Panc1 (cell line): ENCODE data around the gene CALHM3. TPM values are rescaled to one million over a fixed set of nuclear protein-coding genes. Genes with fewer than 3 reads are reported as not detected.
"Not testable (repeated sequence)": the region's sequence is repeated elsewhere in the genome, so short reads cannot be mapped to it uniquely, and the experiment has no call there.

Experiments
- ATAC-seq: fragments of 200-7000 bp; cut with Tn5 transposase; 2 replicates; pipeline ENCODE4 v1.9.1; 2020; ENCODE audit warnings: mild to moderate bottlenecking, moderate library complexity
- BruUV-seq: library from RNA; stranded (reverse); fragments of 400-500 nt; replicated peaks from 2 replicates; lab custom pipeline; 2021; lab: Mats Ljungman, UMichigan
- CTCF ChIA-PET: fragments of 300-600 bp; sonication (Branson Sonifier 250); formaldehyde crosslinking; loops from one replicate; lab custom pipeline; 2022; ENCODE audit warnings: antibody characterized with exemption; lab: Charles Lee
- POLR2A ChIA-PET: fragments of 300-600 bp; sonication (Branson Sonifier 250); formaldehyde crosslinking; loops from one replicate; lab custom pipeline; 2022; ENCODE audit warnings: antibody characterized with exemption; lab: Charles Lee
- DNase-seq: peaks from one replicate; pipeline ENCODE4 v3.0.0-alpha.2; 2010; ENCODE audit warnings: low read depth, low spot score
- H3K27ac ChIP-seq: 2 replicates; pipeline ENCODE4 v1.5.1; 2011; ENCODE audit warnings: mild to moderate bottlenecking, low read length, inconsistent platforms
- H3K27me3 ChIP-seq: fragments of 200-500 bp; sonication (Bioruptor generic); 2 replicates; pipeline ENCODE4 v1.6.0; 2014; ENCODE audit warnings: low read length, inconsistent platforms; ENCODE audit not compliant: control insufficient read depth, insufficient read depth
- H3K36me3 ChIP-seq: fragments of 200-500 bp; sonication (Bioruptor generic); 2 replicates; pipeline ENCODE4 v1.5.1; 2014; ENCODE audit warnings: inconsistent platforms, mild to moderate bottlenecking, low read length, moderate library complexity; ENCODE audit not compliant: control insufficient read depth, insufficient read depth
- H3K4me1 ChIP-seq: 2 replicates; pipeline ENCODE4 v1.5.1; 2011; ENCODE audit warnings: inconsistent platforms, mild to moderate bottlenecking, low read length, moderate library complexity; ENCODE audit not compliant: control insufficient read depth, insufficient read depth
- H3K4me3 ChIP-seq, 2 experiments: 2 replicates each; pipeline ENCODE4 v1.5.1; 2011 to 2012; ENCODE audit warnings: low read depth in 2 of 2, low read length in 2 of 2, mild to moderate bottlenecking in 2 of 2, inconsistent platforms in 1 of 2, moderate library complexity in 1 of 2
- H3K9me3 ChIP-seq: fragments of 200-500 bp; sonication (Bioruptor generic); 2 replicates; pipeline ENCODE4 v1.5.1; 2014; ENCODE audit warnings: low read depth, mild to moderate bottlenecking, inconsistent platforms, low read length, moderate library complexity; ENCODE audit not compliant: control insufficient read depth, insufficient read depth
- CTCF ChIP-seq: fragments of 450-650 bp; IDR thresholded peaks from 2 replicates; pipeline ENCODE4 v1.5.1; 2017; ENCODE audit warnings: mild to moderate bottlenecking
- POLR2AphosphoS5 ChIP-seq: IDR thresholded peaks from 2 replicates; pipeline ENCODE4 v1.6.1; 2012; ENCODE audit warnings: mild to moderate bottlenecking, low read depth, low read length, moderate library complexity
- SIN3A ChIP-seq: IDR thresholded peaks from 2 replicates; pipeline ENCODE4 v1.6.1; 2012; ENCODE audit warnings: low read depth, mild to moderate bottlenecking, low read length, moderate library complexity, borderline replicate concordance; ENCODE audit not compliant: insufficient read depth
- TCF7L2 ChIP-seq: IDR thresholded peaks from 2 replicates; pipeline ENCODE4 v1.6.1; 2011; ENCODE audit warnings: mild to moderate bottlenecking, low read depth, low read length, inconsistent platforms
- in situ Hi-C: cut with HindIII; loops from 2 replicates; pipeline ENCODE4 v1.10.0; 2016; ENCODE audit warnings: low sequenced_read_pairs, low pct_unique_long_range_greater_than_20kb
- intact Hi-C: fragments of 100-400 bp; cut with micrococcal nuclease; formaldehyde crosslinking; loops from one replicate; pipeline ENCODE4 v1.10.0; 2022; ENCODE audit not compliant: unreplicated experiment
- total RNA-seq: library from RNA; stranded (reverse); gene quantifications from one replicate; pipeline ENCODE4 v1.2.1, GENCODE V29; 2021; ENCODE audit not compliant: unreplicated experiment
- TF ChIP-seq, protein P1 (sequence below), 2 experiments: IDR thresholded peaks; 2 replicates each; pipeline ENCODE4 v1.6.1; 2011 to 2012; ENCODE audit warnings: low read depth in 2 of 2, control low read depth in 1 of 2, low read length in 1 of 2, mild to moderate bottlenecking in 1 of 2, moderate library complexity in 1 of 2; ENCODE audit not compliant: insufficient read depth in 1 of 2

CALHM3 gene
- total RNA-seq, 1 experiment from 2014 or later, result not detected

DNA sequence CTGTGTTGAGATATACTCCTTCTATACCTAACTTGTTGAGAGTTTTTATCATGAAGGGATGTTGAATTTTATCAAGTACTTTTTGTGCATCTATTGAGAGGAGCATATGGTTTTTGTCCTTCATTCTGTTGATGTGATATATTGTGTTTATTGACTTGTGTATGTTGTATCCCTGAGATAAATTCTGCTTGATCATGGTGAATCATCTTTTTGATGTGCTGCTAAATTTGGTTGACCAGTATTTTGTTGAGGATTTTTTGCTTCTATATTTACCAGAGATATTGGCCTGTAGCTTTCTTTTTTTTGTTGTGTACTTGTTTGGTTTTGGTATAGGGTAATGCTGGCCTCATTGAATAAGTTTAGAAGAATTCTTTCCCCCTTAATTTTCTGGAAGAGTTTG, 46.9 kb upstream of the CALHM3 start:
- no peak for DNase-seq
- Histone ChIP-seq H3K4me1 (no peaks in the 10 kb centered on the region), H3K27ac (no peak overlapping the region), H3K9me3 (no peaks in the 10 kb centered on the region), H3K36me3 (no peaks in the 10 kb centered on the region), H3K4me3 (no peak overlapping the region), H3K27me3 (no peaks in the 10 kb centered on the region)
- ChIA-PET CTCF (no interaction called here), POLR2A (no interaction called here)
- ATAC-seq, result no peak
- intact Hi-C loops, result no loop called here
- no TSS peak for BruUV-seq
- in situ Hi-C loops, result no loop called here
- TF ChIP-seq SIN3A (no peak), CTCF (no peak), TCF7L2 (no peak), POLR2AphosphoS5 (no peak)
- TF ChIP-seq, protein P1, sequence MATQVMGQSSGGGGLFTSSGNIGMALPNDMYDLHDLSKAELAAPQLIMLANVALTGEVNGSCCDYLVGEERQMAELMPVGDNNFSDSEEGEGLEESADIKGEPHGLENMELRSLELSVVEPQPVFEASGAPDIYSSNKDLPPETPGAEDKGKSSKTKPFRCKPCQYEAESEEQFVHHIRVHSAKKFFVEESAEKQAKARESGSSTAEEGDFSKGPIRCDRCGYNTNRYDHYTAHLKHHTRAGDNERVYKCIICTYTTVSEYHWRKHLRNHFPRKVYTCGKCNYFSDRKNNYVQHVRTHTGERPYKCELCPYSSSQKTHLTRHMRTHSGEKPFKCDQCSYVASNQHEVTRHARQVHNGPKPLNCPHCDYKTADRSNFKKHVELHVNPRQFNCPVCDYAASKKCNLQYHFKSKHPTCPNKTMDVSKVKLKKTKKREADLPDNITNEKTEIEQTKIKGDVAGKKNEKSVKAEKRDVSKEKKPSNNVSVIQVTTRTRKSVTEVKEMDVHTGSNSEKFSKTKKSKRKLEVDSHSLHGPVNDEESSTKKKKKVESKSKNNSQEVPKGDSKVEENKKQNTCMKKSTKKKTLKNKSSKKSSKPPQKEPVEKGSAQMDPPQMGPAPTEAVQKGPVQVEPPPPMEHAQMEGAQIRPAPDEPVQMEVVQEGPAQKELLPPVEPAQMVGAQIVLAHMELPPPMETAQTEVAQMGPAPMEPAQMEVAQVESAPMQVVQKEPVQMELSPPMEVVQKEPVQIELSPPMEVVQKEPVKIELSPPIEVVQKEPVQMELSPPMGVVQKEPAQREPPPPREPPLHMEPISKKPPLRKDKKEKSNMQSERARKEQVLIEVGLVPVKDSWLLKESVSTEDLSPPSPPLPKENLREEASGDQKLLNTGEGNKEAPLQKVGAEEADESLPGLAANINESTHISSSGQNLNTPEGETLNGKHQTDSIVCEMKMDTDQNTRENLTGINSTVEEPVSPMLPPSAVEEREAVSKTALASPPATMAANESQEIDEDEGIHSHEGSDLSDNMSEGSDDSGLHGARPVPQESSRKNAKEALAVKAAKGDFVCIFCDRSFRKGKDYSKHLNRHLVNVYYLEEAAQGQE (IDR thresholded peaks at IDR 0.05; ENCODE audit: insufficient read depth in 1 of 2, low read depth in 2 of 2, low read length in 1 of 2), result no peak

DNA sequence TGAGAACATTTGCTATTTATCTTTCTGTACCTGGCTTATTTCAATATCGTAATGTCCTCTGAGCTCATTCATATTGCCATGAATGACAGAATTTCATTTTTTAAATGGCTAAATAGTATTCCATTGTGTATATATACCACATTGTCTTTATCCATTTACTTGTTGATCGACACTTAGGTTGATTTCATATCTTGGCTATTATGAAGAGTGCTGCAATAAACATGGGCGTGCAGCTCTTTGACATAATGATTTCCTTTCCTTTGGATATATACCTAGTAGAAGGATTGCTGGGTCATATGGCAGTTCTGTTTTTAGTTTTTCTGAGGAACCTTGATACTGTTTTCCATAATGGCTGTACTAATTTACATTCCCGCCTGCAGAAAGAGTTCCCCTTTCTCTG, 44.6 kb upstream of the CALHM3 start:
- no TSS peak for BruUV-seq
- CTCF ChIA-PET, result no interaction called here
- DNase-seq, result no peak
- in situ Hi-C loops (no loop called here), intact Hi-C loops (no loop called here)
- Histone ChIP-seq H3K27ac (no peak overlapping the region), H3K4me1 (no peaks in the 10 kb centered on the region), H3K4me3 (no peak overlapping the region), H3K27me3 (no peaks in the 10 kb centered on the region), H3K9me3 (no peaks in the 10 kb centered on the region), H3K36me3 (no peaks in the 10 kb centered on the region)
- ATAC-seq, result no peak
- no peak for TF ChIP-seq SIN3A
- TF ChIP-seq CTCF, result no peak
- no peak for TF ChIP-seq POLR2AphosphoS5
- TF ChIP-seq, protein P1 (IDR thresholded peaks at IDR 0.05; ENCODE audit: insufficient read depth in 1 of 2, low read depth in 2 of 2, low read length in 1 of 2), result no peak
- no peak for TF ChIP-seq TCF7L2
- POLR2A ChIA-PET, result no interaction called here

DNA sequence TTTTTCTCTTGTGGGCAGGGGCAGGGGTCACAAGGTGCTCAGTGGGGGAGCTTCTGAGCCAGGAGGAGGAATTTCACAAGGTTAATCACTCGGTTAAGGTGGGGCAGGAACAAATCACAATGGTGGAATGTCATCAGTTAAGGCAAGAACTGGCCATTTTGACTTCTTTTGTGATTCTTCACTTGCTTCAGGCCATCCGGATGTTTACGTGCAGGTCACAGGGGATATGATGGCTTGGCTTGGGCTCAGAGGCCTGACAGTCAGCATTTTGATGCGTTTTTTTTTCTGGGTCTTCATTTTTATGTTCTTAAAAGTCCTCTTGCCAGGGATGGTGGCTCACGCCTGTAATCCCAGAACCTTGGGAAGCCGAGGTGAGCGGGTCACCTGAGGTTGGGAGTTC, 43.0 kb upstream of the CALHM3 start:
- H3K27ac ChIP-seq, in situ Hi-C loops, DNase-seq, H3K36me3 ChIP-seq, H3K27me3 ChIP-seq, POLR2A ChIA-PET, ATAC-seq, H3K4me1 ChIP-seq, intact Hi-C loops, H3K9me3 ChIP-seq, CTCF ChIA-PET, H3K4me3 ChIP-seq, BruUV-seq: not testable (repeated sequence)
